ENCODE results near the gene FAM83E. TPM values are rescaled to one million over a fixed set of nuclear protein-coding genes. Genes with fewer than 3 reads are reported as not detected.

Gene FAM83E
- total RNA-seq, 1 donor from 2014 or later, result 1.1 TPM

DNA sequence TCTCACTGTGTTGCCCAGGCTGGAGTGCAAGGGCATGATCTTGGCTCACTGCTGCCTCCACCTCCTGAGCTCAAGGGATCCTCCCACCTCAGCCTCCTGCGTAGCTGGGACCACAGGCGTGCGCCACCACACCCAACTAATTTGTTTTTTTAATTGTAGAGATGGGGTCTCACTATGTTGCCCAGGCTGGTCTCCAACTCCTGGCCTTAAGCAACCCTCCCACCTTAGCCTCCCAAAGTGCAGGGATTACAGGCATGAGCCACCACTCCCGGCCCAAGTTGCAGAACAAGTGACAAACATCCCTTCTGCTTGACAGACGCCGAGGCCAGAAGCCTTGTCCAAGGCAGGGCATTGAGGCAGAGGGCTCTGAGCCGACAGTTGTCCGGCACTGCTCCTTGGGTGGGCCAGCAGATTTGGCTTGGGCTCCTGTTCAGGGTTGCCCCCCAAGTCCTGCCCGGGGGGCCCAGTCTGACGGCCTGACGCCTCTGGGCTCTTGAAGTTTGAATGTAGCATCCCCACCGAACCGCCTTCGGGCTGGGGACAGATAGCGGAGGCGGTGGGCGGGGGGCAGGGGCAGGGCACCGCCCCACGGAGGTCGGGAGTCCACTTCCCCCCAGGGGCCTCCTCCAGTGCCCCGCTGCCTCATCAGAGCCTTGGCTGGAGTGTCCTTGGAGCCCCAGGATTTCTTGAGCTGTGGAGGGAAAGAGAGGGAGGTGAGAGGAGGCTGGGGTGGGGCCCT lies 14.0 kb downstream of the FAM83E start:
- Mint-ChIP-seq H3K9me3 (ENCODE audit: unreplicated experiment) (no peaks in the 10 kb centered on the region), H3K27ac (ENCODE audit: unreplicated experiment) (no peak overlapping the region), H3K4me1 (ENCODE audit: unreplicated experiment) (no peaks in the 10 kb centered on the region), H3K36me3 (ENCODE audit: unreplicated experiment) (no peaks in the 10 kb centered on the region), H3K27me3 (ENCODE audit: unreplicated experiment) (peaks cover 4% of the 10 kb centered on the region), H3K4me3 (ENCODE audit: unreplicated experiment) (no peak overlapping the region)
- TF ChIP-seq, protein P1, sequence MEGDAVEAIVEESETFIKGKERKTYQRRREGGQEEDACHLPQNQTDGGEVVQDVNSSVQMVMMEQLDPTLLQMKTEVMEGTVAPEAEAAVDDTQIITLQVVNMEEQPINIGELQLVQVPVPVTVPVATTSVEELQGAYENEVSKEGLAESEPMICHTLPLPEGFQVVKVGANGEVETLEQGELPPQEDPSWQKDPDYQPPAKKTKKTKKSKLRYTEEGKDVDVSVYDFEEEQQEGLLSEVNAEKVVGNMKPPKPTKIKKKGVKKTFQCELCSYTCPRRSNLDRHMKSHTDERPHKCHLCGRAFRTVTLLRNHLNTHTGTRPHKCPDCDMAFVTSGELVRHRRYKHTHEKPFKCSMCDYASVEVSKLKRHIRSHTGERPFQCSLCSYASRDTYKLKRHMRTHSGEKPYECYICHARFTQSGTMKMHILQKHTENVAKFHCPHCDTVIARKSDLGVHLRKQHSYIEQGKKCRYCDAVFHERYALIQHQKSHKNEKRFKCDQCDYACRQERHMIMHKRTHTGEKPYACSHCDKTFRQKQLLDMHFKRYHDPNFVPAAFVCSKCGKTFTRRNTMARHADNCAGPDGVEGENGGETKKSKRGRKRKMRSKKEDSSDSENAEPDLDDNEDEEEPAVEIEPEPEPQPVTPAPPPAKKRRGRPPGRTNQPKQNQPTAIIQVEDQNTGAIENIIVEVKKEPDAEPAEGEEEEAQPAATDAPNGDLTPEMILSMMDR (IDR thresholded peaks at IDR 0.05), result no peak
- no peak for DNase-seq (ENCODE audit: extremely low spot score, unreplicated experiment)

DNA sequence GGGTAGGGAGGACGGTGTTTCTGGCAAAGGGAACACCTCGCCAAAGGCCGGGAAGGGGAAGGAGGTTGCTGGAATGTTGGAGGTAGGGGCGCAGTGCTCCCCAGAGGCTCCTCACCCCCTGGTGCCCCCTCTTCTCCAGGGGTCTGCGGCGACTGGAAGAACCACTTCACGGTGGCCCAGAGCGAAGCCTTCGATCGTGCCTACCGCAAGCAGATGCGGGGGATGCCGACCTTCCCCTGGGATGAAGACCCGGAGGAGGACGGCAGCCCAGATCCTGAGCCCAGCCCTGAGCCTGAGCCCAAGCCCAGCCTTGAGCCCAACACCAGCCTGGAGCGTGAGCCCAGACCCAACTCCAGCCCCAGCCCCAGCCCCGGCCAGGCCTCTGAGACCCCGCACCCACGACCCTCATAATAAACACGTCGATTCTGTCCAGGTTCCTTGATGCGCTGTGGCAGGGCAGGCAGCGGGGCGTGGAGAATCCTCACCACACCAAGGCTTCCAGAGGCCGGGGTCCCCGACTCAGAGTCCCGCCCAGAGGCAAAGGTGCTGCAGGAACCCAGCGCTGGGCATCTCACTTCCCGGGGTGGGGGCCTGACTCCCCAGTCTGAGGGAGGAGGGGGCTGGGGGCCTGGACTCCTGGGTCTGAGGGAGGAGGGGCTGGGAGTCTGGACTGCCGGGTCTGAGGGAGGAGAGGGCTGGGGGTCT lies 15.7 kb downstream of the FAM83E start:
- no peak for DNase-seq (ENCODE audit: extremely low spot score, unreplicated experiment)
- Mint-ChIP-seq H3K27me3 (ENCODE audit: unreplicated experiment) (peaks cover 4% of the 10 kb centered on the region), H3K27ac (ENCODE audit: unreplicated experiment) (no peak overlapping the region), H3K36me3 (ENCODE audit: unreplicated experiment) (no peaks in the 10 kb centered on the region), H3K4me1 (ENCODE audit: unreplicated experiment) (no peaks in the 10 kb centered on the region), H3K9me3 (ENCODE audit: unreplicated experiment) (no peaks in the 10 kb centered on the region), H3K4me3 (ENCODE audit: unreplicated experiment) (no peak overlapping the region)
- TF ChIP-seq, protein P1 (IDR thresholded peaks at IDR 0.05), result no peak

DNA sequence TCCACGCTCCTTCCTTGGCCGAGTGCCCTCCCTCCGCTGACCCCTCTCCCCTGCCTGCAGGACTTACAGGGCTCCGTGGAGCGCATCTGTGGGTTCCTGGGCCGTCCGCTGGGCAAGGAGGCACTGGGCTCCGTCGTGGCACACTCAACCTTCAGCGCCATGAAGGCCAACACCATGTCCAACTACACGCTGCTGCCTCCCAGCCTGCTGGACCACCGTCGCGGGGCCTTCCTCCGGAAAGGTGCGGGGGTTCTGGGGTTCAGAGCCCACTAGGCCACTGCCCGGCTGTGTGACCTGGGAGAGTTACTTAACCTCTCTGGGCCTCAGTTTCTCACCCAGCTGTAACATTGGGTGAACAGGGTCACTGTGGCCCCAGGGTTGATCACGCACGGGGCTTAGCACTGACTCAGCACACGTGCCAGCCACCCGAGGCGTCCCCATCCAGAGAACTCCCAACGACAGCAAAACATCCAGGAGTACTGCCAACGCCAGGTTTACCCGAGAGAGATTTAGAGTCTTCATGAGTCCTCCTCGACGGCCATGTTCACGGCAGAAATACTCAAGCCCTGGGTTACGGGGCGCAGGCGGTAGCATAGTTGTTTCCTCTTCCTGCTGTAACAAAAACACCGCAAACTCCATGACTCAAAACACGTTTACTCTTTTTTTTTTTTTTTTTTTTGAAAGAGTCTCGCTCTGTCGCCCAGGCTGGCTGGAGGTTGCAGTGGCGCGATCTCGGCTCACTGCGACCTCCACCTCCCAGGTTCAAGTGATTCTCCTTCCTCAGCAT lies 18.0 kb downstream of the FAM83E start:
- H3K4me1 Mint-ChIP-seq (ENCODE audit: unreplicated experiment), result no peaks in the 10 kb centered on the region
- no peak for DNase-seq (ENCODE audit: extremely low spot score, unreplicated experiment)
- H3K27ac Mint-ChIP-seq (ENCODE audit: unreplicated experiment), result no peak overlapping the region

DNA sequence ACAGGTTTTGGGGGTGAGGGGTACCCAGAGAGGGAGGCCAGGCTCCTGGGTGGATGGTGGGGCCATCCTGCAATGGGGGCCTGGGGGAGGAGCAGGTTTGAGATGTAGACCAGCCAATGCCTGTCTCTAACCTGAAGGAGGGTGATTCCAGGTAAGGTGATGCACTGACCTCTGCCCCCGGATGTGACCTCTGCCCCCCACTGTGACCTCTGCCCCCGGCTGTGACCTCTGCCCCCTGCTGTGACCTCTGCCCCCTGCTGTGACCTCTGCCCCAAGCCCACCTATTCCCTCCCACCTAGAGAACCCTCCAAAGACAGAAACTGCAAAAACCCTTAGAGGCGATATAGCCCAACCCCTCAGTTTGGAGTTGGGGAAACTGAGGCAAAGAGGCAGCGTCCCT lies 18.6 kb downstream of the FAM83E start:
- Mint-ChIP-seq H3K4me3 (ENCODE audit: unreplicated experiment) (no peak overlapping the region), H3K9me3 (ENCODE audit: unreplicated experiment) (no peaks in the 10 kb centered on the region), H3K27ac (ENCODE audit: unreplicated experiment) (no peak overlapping the region), H3K36me3 (ENCODE audit: unreplicated experiment) (no peaks in the 10 kb centered on the region), H3K27me3 (ENCODE audit: unreplicated experiment) (peaks cover 4% of the 10 kb centered on the region), H3K4me1 (ENCODE audit: unreplicated experiment) (no peaks in the 10 kb centered on the region)
- TF ChIP-seq, protein P1 (IDR thresholded peaks at IDR 0.05), result no peak
- no peak for DNase-seq (ENCODE audit: extremely low spot score, unreplicated experiment)

More for the DNA sequence above, 18.0 kb downstream of the FAM83E start:
- TF ChIP-seq, protein P1 (IDR thresholded peaks at IDR 0.05), result no peak
- Mint-ChIP-seq H3K27me3 (ENCODE audit: unreplicated experiment) (peaks cover 4% of the 10 kb centered on the region), H3K9me3 (ENCODE audit: unreplicated experiment) (no peaks in the 10 kb centered on the region), H3K36me3 (ENCODE audit: unreplicated experiment) (no peaks in the 10 kb centered on the region), H3K4me3 (ENCODE audit: unreplicated experiment) (no peak overlapping the region)

DNA sequence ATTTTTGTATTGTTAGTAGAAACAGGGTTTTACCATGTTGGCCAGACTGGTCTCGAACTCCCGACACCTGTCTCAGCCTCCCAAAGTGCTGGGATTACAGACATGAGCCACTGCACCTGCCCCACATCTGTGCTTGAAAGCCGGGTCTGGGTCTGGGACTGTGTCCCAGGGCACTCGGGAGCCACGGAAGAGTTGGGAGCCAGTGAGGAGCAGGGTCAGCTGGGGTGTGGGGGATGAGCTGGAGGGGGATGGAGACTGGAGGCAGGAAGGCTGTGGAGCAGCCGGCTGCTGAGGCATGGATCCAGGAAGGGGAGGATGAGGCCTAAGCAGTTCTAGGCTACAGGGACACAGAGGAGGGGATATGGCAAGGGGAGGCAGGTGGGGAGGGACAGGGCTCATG lies 19.0 kb downstream of the FAM83E start:
- H3K36me3 Mint-ChIP-seq (ENCODE audit: unreplicated experiment), result no peaks in the 10 kb centered on the region
- H3K4me1 Mint-ChIP-seq (ENCODE audit: unreplicated experiment), result no peaks in the 10 kb centered on the region
- no peak overlapping the region for H3K27ac Mint-ChIP-seq (ENCODE audit: unreplicated experiment)
- TF ChIP-seq, protein P1 (IDR thresholded peaks at IDR 0.05), result no peak
- no peak for DNase-seq (ENCODE audit: extremely low spot score, unreplicated experiment)
- H3K4me3 Mint-ChIP-seq (ENCODE audit: unreplicated experiment), result no peak overlapping the region
- no peaks in the 10 kb centered on the region for H3K9me3 Mint-ChIP-seq (ENCODE audit: unreplicated experiment)
- peaks cover 4% of the 10 kb centered on the region for H3K27me3 Mint-ChIP-seq (ENCODE audit: unreplicated experiment)
